Measurements from ENCODE around the gene SDHB.

DNA sequence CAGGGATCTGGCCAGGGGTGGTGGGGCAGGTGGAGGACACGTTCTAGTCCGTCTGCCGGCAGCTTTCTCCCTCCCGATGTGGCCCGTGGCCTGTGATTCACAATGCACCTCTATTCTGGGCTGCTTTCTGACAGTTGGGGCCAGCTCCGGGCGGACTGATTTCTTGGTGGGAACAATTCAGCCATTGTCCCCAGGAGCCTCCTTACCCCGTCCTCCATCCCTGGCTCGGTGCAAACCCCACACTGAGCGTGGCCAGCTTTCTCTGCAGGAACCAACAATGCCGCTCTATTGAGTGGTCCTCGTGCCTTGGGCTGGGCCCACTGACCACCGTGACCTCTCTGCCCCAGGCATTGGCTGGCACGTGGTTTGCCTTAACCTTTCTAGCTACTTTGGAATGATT is 35.7 kb upstream of the SDHB start:
- TF ChIP-seq, protein P1, sequence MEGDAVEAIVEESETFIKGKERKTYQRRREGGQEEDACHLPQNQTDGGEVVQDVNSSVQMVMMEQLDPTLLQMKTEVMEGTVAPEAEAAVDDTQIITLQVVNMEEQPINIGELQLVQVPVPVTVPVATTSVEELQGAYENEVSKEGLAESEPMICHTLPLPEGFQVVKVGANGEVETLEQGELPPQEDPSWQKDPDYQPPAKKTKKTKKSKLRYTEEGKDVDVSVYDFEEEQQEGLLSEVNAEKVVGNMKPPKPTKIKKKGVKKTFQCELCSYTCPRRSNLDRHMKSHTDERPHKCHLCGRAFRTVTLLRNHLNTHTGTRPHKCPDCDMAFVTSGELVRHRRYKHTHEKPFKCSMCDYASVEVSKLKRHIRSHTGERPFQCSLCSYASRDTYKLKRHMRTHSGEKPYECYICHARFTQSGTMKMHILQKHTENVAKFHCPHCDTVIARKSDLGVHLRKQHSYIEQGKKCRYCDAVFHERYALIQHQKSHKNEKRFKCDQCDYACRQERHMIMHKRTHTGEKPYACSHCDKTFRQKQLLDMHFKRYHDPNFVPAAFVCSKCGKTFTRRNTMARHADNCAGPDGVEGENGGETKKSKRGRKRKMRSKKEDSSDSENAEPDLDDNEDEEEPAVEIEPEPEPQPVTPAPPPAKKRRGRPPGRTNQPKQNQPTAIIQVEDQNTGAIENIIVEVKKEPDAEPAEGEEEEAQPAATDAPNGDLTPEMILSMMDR (conservative IDR thresholded peaks at IDR 0.05; ENCODE audit: low read length) = no peak
- TF ChIP-seq EZH2phosphoT487 (IDR thresholded peaks at IDR 0.05; ENCODE audit: borderline replicate concordance, low read depth, low read length) = no peak
